ENCODE data around the gene TAF1. TPM values are rescaled to one million over a fixed set of nuclear protein-coding genes. Genes with fewer than 3 reads are reported as not detected.

Gene TAF1
- total and polyA plus RNA-seq, 9 of the 15 experiments (the other 6 are each of a cell fraction or from before 2014, with no cell fraction given): 6.4 to 45.1 (median 38.1) TPM

DNA sequence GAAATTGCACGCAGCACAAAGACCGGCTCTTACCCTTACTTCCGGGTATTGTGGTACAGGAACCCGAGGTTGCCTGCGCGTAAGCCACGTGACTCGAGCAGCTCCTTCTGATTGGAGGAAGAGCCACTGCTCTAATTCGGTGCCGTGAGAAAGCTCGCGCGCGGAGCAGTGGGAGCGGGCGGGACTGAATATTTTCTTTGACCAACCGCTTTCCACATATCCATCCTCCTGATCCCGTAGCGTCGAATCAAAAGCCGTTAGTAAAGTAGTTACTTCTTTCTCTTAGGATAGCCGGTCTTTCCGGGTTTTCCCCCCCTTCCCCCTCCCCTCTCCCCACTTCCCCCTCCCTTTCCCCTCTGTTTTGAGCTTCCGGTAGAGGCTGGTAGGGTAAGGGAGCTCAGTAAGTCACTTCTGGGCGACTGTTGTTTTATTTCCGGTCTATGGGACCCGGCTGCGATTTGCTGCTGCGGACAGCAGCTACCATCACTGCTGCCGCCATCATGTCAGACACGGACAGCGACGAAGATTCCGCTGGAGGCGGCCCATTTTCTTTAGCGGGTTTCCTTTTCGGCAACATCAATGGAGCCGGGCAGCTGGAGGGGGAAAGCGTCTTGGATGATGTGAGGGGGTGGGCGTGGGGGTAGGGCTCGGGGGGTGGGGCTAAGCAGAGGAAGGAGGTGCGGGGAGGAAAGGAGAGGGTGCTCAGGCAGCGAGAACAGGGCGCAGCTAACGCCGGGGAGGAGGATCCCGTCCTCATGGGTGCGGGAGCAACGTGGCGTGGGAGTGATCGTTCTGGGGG lies at the start of gene TAF1 (continued):
- TF ChIP-seq, protein P1, sequence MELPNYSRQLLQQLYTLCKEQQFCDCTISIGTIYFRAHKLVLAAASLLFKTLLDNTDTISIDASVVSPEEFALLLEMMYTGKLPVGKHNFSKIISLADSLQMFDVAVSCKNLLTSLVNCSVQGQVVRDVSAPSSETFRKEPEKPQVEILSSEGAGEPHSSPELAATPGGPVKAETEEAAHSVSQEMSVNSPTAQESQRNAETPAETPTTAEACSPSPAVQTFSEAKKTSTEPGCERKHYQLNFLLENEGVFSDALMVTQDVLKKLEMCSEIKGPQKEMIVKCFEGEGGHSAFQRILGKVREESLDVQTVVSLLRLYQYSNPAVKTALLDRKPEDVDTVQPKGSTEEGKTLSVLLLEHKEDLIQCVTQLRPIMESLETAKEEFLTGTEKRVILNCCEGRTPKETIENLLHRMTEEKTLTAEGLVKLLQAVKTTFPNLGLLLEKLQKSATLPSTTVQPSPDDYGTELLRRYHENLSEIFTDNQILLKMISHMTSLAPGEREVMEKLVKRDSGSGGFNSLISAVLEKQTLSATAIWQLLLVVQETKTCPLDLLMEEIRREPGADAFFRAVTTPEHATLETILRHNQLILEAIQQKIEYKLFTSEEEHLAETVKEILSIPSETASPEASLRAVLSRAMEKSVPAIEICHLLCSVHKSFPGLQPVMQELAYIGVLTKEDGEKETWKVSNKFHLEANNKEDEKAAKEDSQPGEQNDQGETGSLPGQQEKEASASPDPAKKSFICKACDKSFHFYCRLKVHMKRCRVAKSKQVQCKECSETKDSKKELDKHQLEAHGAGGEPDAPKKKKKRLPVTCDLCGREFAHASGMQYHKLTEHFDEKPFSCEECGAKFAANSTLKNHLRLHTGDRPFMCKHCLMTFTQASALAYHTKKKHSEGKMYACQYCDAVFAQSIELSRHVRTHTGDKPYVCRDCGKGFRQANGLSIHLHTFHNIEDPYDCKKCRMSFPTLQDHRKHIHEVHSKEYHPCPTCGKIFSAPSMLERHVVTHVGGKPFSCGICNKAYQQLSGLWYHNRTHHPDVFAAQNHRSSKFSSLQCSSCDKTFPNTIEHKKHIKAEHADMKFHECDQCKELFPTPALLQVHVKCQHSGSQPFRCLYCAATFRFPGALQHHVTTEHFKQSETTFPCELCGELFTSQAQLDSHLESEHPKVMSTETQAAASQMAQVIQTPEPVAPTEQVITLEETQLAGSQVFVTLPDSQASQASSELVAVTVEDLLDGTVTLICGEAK (IDR thresholded peaks at IDR 0.05): peak; percentile 80
- TF ChIP-seq, protein P1 (CRISPR knock-in tag; IDR thresholded peaks at IDR 0.05): no peak
- TF ChIP-seq MAFF (IDR thresholded peaks at IDR 0.05; ENCODE audit: low read length): no peak
- TF ChIP-seq ELF2 (CRISPR knock-in tag; IDR thresholded peaks at IDR 0.05): peak; percentile 92
- TF ChIP-seq, protein P2, sequence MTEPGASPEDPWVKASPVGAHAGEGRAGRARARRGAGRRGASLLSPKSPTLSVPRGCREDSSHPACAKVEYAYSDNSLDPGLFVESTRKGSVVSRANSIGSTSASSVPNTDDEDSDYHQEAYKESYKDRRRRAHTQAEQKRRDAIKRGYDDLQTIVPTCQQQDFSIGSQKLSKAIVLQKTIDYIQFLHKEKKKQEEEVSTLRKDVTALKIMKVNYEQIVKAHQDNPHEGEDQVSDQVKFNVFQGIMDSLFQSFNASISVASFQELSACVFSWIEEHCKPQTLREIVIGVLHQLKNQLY (CRISPR knock-in tag; conservative IDR thresholded peaks at IDR 0.05): no peak
- peak; percentile 96 for TF ChIP-seq TOE1 (IDR thresholded peaks at IDR 0.05; ENCODE audit: borderline replicate concordance)
- TF ChIP-seq TOE1 (CRISPR knock-in tag; IDR thresholded peaks at IDR 0.05; ENCODE audit: borderline replicate concordance, low read depth): no peak
- TF ChIP-seq, protein P3, sequence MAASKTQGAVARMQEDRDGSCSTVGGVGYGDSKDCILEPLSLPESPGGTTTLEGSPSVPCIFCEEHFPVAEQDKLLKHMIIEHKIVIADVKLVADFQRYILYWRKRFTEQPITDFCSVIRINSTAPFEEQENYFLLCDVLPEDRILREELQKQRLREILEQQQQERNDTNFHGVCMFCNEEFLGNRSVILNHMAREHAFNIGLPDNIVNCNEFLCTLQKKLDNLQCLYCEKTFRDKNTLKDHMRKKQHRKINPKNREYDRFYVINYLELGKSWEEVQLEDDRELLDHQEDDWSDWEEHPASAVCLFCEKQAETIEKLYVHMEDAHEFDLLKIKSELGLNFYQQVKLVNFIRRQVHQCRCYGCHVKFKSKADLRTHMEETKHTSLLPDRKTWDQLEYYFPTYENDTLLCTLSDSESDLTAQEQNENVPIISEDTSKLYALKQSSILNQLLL (CRISPR knock-in tag; IDR thresholded peaks at IDR 0.05; ENCODE audit: borderline replicate concordance): no peak
- no peak for TF ChIP-seq ATF1 (CRISPR knock-in tag; IDR thresholded peaks at IDR 0.05)
- TF ChIP-seq ATF1 (tag; IDR thresholded peaks at IDR 0.05): peak; percentile 75
- no peak for TF ChIP-seq THRAP3 (IDR thresholded peaks at IDR 0.05; ENCODE audit: borderline replicate concordance)
- TF ChIP-seq TCF7L2 (IDR thresholded peaks at IDR 0.05; ENCODE audit: low read depth, low read length): no peak
- peak; percentile 43 for TF ChIP-seq RBM25 (IDR thresholded peaks at IDR 0.05; ENCODE audit: low read depth, low read length, severe bottlenecking)
- TF ChIP-seq MITF (IDR thresholded peaks at IDR 0.05): 0 out of 2 replicates have a peak, but pooled peaks have one; percentile 61

All from K562 (cell line).